NCI-H2171 treated with DMSO at 0.1 percent for 48 hours (cell line): ENCODE data around the gene HTR6.
"Not testable (repeated sequence)": the region's sequence is repeated elsewhere in the genome, so short reads cannot be mapped to it uniquely, and the experiment has no call there.

Experiments used
- DNase-seq: peaks from one replicate; lab custom pipeline; 2025; lab: John Stamatoyannopoulos, UW

The HTR6 gene

GRCh38 chr1:19639228-19639627 lies 25.4 kb upstream of the HTR6 start:
- not testable (repeated sequence) for DNase-seq

DNA sequence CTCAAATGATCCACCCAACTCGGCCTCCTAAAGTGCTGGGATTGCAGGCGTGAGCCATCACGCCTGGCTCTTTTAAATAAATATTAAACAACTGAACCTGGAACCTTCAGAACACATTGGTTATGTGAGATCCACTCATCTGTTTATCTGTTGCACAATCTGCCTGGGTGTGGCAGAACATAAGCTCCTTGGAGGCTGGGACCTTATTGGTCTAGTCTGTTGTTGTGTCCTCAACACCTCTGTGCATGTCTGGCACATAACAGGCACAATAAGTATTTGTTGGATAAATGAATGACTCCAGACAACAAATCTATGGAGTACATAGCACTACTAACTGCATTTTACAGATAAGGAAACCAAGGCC lies 24.7 kb upstream of the HTR6 start:
- DNase-seq = peak; percentile 60

DNA sequence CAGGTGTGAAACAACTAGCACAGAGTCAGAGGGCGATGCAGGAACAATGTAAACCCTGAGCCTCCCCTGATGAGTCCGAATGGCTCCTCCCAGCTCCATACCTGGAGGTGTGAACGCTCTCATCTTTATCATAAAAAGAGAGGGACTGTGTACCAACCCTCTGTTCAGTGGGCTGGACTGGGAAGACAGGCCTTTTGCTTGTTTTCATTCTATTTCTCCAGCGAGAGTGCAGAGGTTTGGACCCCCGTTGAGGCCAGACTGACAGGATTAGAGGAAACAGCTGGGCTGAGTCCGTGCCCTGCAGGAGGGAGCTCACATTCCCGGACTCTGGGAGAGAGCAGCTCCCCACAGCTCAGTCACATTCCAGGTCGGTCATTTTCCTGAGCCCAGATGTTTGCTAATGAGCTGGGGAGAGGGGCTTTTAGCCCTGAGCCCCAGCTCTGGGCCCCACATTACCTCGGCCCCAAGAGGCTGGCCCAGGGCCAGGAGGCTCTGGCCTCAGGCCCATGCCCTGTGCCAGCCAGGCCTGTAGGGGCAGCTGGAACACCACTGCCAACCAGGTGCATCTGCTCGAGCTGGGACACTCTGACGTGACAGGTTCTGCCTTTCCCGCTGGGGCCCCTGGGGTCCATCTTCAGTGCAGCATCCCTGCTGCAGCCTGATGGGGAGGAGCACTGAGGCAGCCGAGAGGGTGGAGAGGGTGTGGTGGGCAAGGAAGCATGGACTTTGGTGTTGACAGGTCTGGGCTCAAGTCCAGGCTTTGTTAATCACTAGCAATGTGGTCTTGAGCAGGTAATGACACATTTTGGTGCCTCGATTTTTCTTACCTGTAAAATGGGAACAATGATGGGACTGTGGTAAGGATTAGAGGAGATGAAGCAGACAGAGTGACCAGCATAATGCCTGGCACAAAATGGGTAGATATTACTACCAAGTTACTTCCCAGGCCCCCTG lies 24.0 kb upstream of the HTR6 start:
- peak; percentile 64 for DNase-seq

- DNase-seq = no peak
Measured at GRCh38 chr1:19643121-19643520, 21.6 kb upstream of the HTR6 start.

DNA sequence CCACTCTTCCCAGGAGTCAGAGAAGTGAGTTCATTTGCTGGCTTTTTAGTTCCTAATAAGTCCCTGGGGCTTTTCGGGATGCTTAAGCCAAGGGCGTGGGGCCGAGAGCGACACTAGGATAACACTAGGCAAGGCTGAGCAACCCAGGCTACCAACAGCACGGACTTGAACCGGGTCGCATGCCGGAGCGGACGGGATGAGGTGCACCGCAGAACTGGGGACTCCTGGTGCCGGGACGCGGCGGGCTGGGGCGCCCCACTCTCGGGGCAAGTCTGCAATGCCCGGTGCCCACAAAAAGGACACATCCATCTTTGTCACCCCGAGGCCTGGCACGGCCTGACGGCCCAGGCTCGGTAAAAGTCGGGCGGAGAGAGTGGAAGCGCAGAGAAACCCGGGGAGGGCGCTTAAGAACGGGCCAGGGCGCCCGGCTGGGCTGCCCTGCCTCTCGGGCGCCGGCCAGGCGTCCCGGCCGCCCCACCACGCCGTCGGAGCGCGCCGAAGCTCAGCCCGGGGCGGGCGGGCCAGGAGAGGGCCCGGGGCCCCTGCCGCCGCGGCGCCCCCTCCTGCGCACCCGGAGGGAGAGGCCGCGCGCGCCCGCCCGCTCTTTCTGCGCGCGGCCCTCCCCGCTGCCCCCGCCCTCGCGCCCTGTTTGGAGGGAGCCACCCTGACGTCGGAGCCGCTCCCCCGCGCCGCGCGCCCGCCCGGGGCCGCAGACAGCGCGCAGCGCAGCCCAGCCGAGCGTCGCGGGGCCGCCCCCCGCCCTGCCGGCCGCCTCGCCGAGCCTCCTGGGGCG lies 20.9 kb upstream of the HTR6 start, which contains the start of gene NBL1:
TSS of gene NBL1 (plus strand) at position 710 of the 793 bp plus-strand sequence. CDS start 10,720 bp downstream, outside the sequence.
- DNase-seq = peak; percentile 17

GRCh38 chr1:19644395-19644680 lies 20.3 kb upstream of the HTR6 start:
- DNase-seq = no peak

DNA sequence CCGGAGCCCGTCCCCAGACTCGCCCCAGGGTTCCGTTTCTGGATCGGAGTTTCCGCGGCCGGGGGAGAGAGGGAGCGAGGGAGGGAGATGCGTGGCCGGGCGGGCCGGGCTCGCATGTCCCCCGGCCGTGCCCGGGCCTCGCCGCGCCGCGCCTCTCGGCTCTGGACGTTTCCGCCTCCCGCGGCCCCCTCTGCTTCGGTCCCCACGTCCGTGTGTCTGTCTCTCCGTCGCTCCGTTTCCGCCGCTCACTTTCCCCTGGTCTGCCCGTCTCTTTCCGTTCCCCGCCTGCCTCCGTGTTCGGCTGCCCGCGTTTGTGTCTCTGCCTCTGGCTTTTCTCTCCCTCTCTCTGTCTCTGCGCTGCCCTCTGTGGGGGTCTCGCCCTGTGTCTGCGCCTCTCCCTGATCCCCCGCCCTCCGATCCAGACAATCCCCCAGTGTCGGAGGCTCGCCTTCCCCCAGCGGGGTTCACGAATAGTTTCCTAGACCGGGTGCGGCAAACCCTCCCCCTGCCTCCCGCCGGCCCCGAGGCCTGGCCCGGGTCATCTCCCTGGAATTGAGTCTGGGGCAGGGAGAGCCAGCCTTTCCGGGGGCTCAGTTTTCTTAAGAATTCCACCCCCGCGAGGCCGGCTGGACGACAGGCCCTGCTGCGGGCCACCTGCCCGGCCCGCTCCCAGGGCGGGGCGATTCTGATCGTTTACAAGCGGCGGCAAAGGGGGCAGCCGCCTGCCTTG lies 19.8 kb upstream of the HTR6 start:
- no peak for DNase-seq

- DNase-seq = no peak
Measured at GRCh38 chr1:19645411-19646251, 19.0 kb upstream of the HTR6 start.

DNA sequence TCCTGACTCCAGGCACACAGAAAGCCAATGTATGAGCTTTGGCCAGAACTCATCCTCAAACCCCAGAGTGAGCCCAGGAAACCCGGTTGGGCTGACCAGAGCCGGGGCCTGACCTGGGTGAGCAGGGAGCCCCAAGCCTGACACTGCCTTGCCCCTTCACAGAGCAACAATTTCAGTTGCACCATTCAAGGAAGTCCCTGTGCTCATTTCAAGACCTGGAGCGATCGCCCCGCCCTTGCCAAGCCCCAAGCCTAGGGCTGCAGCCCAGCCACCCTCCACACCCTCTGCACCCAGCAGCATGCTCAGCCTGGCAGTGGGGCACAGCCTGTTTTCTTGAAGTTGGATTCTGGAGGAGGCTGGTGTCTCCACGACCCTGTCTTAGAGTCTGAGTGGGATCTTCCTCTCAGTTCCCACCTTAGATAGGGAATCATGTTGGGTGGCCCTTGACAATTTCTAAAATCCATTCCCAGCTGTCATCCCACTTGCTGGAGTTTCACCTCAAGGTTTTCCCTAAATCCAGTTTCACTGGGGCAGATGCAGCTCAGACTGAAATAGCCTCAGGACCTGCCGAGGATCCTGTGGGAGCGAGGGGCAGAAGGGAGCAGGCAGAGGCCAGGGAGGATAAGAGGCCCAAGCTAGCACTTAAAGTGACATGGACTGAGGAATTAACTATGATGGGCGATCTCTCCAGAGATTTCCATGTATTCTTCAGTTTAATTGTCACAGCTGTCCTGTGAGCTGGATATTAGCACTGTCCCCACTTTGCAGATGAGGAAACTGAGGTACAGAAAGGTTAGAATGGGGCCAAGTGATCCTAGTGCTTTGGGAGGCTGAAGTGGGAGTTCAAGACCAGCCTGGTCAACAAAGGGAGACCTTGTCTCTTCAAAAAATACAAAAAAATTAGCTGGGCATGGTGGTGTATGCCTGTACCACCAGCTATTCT lies 18.0 kb upstream of the HTR6 start:
- no peak for DNase-seq

- no peak for DNase-seq
Measured at GRCh38 chr1:19647643-19648042, 17.0 kb upstream of the HTR6 start.

GRCh38 chr1:19648239-19648638 lies 16.4 kb upstream of the HTR6 start:
- DNase-seq = no peak

DNA sequence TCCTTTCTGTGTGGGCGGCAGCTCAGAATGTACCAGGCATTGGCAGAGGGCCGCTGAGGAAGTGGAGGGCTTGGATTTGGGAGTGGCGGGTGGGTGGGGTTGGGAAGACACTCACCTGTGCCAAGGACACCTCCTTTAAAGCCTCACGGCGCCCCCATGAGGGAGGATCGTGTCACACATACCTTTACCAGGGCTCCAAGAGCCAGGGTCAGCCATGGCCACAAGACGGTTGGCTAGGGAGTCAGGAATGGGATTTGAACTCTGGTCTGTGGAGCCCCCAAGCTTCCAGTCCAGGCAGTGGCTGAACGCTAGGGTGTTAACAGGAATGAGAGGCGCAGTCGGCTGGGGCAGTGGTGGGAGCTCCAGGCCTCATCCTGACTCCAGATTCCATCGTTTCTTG lies 16.0 kb upstream of the HTR6 start:
- no peak for DNase-seq

- peak; percentile 59 for DNase-seq
Measured at GRCh38 chr1:19650416-19651140, 14.1 kb upstream of the HTR6 start.

- peak; percentile 59 for DNase-seq
Measured at GRCh38 chr1:19651141-19651737, 13.4 kb upstream of the HTR6 start.

GRCh38 chr1:19654386-19654785 lies 10.3 kb upstream of the HTR6 start:
- no peak for DNase-seq

DNA sequence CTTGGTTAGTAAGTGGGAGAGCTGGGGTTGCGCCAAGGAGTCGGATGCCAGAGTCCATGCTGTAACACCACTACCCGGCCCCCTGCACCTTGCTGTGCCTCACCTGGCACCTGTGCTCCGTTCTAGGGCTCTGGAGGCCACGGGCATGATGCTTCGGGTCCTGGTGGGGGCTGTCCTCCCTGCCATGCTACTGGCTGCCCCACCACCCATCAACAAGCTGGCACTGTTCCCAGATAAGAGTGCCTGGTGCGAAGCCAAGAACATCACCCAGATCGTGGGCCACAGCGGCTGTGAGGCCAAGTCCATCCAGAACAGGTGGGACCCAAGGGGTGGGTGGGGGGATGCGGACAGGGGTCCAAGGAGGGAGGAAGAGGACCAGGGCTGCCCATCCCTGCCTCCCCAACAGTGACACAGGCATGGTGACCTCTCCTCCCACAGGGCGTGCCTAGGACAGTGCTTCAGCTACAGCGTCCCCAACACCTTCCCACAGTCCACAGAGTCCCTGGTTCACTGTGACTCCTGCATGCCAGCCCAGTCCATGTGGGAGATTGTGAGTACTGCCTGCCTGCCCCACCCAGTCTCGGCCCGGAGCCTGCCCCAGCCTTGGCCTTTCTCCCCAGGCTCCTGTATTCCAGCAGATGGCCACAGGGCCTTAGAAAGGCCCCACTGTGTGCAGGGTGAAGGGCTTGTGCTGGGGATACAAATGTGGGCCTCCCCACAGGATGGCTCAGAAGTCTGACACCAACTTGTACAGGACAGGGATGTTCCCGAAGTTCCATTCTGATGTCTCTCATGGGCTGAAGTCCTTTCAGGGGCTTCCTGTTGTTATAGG lies 9.6 kb upstream of the HTR6 start:
- no peak for DNase-seq

- no peak for DNase-seq
Measured at GRCh38 chr1:19655718-19656080, 9.0 kb upstream of the HTR6 start.

DNA sequence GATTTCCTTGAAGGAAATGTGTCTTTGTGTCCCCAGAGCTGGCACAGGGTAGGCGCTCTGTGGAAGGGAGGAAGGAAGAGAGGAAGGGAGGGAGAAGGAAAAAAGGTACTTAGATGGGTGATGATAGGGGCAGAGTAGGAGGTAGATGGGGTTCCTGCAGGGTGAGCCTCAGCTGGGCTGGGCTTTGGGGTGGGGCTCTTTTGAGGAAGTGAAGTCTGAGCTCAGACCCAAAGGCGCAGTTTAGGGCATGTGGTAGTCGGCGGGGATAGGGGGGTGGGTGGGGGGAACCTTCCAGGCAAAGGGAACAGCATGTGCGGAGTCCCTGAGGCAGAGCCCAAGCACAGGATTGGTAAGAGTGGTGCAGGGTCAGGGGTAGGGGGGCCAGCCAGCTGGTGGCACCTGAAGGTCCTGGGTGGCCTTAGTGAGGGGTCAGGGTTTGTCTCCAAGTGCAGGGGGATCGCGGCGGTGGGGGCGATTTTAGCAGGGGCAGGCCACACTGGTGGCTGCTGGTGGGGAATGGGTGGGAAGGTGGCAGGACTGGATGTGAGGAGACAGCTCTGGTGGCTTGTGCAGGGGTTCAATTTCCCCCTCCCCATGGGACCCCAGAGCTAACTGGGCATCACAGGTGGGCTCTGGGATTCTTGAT lies 8.4 kb upstream of the HTR6 start:
- no peak for DNase-seq
